Mesodermal cell (in vitro differentiated cells): Measurements from ENCODE around the gene PRR15L.

Experiments used
- H3K27ac ChIP-seq: 2 replicates; pipeline ENCODE4 v1.7.0; 2013; ENCODE audit warnings: mild to moderate bottlenecking, low read depth, low read length, moderate library complexity; ENCODE audit not compliant: severe bottlenecking
- H3K36me3 ChIP-seq: 2 replicates; pipeline ENCODE4 v1.7.1; 2013; ENCODE audit warnings: mild to moderate bottlenecking, low read length, moderate library complexity; ENCODE audit not compliant: control insufficient read depth, insufficient read depth
- H3K4me1 ChIP-seq: one replicate; pipeline ENCODE4 v1.7.1; 2013; ENCODE audit warnings: mild to moderate bottlenecking, low read length; ENCODE audit not compliant: insufficient read depth, control insufficient read depth, poor library complexity, severe bottlenecking
- H3K4me3 ChIP-seq: 2 replicates; pipeline ENCODE4 v1.7.0; 2013; ENCODE audit warnings: low read length, control low read depth, mild to moderate bottlenecking; ENCODE audit not compliant: insufficient read depth, poor library complexity, severe bottlenecking; ENCODE audit errors: extremely low read depth
- H3K9me3 ChIP-seq: 2 replicates; pipeline ENCODE4 v1.7.1; 2013; ENCODE audit warnings: mild to moderate bottlenecking, low read length, moderate library complexity; ENCODE audit not compliant: control insufficient read depth
- WGBS, 2 experiments: methylation state at CpG; one replicate each; pipeline ENCODE4 v1.1.5; 2013; ENCODE audit warnings: missing lambda C conversion rate in 2 of 2; ENCODE audit not compliant: insufficient coverage in 2 of 2; 5-methylcytosine and 5-hydroxymethylcytosine counted together

PRR15L gene

DNA sequence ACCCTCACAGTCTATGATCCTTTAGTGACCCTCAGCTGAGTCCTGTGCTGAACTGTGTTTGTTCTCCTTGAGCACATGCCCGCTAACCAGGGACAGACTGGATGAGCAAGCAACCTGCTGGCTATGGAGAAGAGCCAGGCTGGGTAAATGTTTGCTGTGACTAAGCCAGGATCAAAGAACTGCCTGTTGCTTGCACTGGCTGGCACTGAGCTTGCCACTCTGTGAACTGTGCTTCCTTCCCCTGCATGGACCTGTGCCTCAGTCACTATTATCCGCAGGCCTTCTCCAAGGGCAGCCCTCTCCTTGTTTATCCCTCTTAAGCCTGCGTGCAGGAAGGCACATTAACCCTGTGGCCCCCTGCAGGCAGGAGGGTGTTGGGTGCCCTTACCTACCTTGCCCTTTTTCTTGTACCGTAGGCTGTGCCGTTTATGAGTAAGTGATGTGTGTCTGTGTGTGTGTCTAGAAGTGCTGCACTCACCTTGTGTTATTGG is 8.9 kb downstream of the PRR15L start:
- Histone ChIP-seq H3K36me3 (no peaks in the 10 kb centered on the region), H3K9me3 (no peaks in the 10 kb centered on the region), H3K27ac (no peak overlapping the region)

DNA sequence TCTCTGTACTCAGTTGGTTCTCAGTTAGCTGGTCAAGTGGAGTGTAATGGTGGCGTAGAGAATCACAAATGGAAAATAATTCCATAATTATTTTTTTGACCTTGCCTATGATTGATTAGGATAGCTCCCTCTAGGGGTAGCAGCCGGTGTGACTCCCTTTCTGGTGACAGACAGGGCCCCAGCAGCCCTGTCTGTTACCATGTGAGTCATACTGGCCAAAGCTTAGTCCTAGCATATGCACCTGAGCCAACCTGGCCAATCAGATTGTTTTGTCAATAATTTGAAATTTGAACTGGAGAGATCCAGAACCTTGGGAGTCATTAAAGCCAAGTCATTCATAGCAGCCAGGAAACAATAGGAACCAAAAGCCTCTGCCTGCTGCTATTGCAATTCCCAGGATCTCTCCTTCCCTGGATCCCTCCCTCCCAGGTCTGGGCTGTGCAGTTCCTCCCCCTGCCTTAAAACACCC is 10.7 kb downstream of the PRR15L start:
- Histone ChIP-seq H3K36me3 (no peaks in the 10 kb centered on the region), H3K4me3 (no peak overlapping the region), H3K9me3 (no peaks in the 10 kb centered on the region), H3K27ac (no peak overlapping the region), H3K4me1 (peaks cover 8% of the 10 kb centered on the region)
- WGBS, 2 experiments = 0% methylated on average over 1 of the region's 2 CpGs

More for the DNA sequence above, 8.9 kb downstream of the PRR15L start:
- no peak overlapping the region for H3K4me3 ChIP-seq
- peaks cover 4% of the 10 kb centered on the region for H3K4me1 ChIP-seq
- 90 to 93% methylated on average over 2 to 5 of the region's 5 CpGs for WGBS, 2 experiments

DNA sequence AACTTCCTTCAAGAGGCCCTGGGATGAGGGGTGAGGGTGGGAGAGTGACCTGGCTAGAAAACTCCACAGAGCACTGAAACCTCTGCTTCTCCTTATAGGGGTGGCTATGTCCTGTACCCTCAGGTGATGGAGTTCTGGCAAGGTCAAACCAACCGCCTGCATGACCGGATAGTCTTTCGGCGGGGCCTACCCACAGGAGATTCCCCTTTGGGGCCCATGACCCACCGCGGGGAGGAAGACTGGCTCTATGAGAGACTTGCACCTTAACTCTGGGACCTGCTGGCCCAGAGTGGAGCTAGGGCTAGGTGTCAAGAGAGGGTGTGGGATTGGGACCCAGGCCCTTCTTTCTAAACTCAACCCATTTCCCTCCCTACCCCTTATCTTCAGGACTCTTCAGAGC is 11.2 kb downstream of the PRR15L start:
- WGBS, 2 experiments = 100% methylated on average over 1 to 4 of the region's 6 CpGs

DNA sequence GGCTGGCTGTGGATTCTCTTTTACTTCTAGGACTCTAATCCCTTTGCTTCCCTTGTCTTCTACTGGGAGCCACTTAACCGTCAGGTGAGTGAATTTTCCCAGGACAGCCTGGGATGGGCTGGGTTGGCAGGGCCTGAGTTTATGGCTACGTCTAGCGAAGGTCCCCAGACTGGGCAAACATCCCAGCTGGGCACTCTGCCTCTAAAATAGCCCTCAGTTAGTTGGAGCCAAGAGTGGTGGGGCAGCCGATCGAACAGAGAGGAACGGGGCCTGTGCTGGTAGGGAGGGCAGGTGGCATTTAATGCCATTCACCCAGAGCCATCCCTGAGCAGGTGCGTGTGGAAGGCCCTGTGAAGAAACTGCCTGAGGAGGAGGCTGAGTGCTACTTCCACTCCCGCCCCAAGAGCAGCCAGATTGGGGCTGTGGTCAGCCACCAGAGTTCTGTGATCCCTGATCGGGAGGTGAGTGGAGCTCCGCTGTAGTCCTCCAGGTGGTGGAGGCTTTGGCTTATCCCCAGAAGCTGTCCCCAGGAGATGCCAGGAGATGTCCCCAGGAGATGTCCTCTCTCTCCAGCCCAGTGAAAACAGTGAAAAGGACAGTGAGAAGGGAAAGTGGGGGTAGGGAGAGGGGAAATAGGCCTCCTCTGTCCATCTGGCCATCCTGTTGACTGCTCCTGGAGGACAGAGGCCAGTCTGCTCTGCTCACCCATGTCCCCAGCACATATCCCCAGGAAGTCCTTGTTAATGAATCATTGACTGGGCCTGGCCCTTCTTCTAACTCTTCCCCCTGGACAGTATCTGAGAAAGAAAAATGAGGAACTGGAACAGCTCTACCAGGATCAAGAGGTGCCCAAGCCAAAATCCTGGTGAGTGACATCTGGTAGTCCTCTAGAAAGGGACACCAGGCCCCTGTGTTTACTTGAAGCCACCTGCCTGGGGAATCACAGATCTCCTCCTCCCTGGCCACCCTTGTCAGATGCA is 11.9 kb downstream of the PRR15L start:
- Histone ChIP-seq H3K9me3 (no peaks in the 10 kb centered on the region), H3K36me3 (no peaks in the 10 kb centered on the region), H3K27ac (no peak overlapping the region), H3K4me3 (no peak overlapping the region), H3K4me1 (peaks cover 11% of the 10 kb centered on the region)
- WGBS, 2 experiments = 90 to 93% methylated on average over 8 to 10 of the region's 10 CpGs

More for the DNA sequence above, 11.2 kb downstream of the PRR15L start:
- Histone ChIP-seq H3K27ac (no peak overlapping the region), H3K36me3 (no peaks in the 10 kb centered on the region), H3K9me3 (no peaks in the 10 kb centered on the region), H3K4me1 (peaks cover 11% of the 10 kb centered on the region), H3K4me3 (no peak overlapping the region)

GRCh38 chr17:47945080-47945479 is 12.6 kb downstream of the PRR15L start:
- no peaks in the 10 kb centered on the region for H3K9me3 ChIP-seq
- H3K36me3 ChIP-seq = no peaks in the 10 kb centered on the region
- H3K27ac ChIP-seq = no peak overlapping the region
- no peak overlapping the region for H3K4me3 ChIP-seq
- H3K4me1 ChIP-seq = peaks cover 11% of the 10 kb centered on the region
- 84 to 92% methylated on average over 8 of the region's 8 CpGs for WGBS, 2 experiments

DNA sequence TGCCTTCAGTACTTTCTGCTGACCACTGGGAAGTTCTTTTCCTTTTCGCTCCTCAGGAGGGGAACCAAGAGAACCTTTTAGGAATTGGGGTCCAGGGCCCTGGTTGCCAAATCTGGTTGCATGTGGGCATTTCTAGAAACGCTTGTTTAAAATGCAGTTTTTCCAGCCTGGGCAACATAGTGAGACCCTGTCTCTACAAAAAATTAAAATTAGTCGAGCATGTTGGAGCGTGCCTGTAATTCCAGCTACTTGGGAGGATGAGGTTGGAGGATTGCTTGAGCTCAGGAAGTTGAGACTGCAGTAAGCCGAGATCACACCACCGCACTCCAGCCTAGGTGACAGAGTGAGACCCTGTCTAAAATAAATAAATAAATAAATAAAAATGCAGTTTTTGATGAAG is 15.1 kb downstream of the PRR15L start:
- Histone ChIP-seq H3K27ac (no peak overlapping the region), H3K36me3 (no peaks in the 10 kb centered on the region), H3K4me1 (peaks cover 7% of the 10 kb centered on the region), H3K4me3 (no peak overlapping the region), H3K9me3 (no peaks in the 10 kb centered on the region)
- 93 to 97% methylated on average over 3 of the region's 6 CpGs for WGBS, 2 experiments

GRCh38 chr17:47942096-47942510 is 15.6 kb downstream of the PRR15L start:
- Histone ChIP-seq H3K4me1 (peaks cover 7% of the 10 kb centered on the region), H3K27ac (no peak overlapping the region), H3K4me3 (peak overlapping the region; percentile 60), H3K36me3 (no peaks in the 10 kb centered on the region), H3K9me3 (no peaks in the 10 kb centered on the region)
- WGBS, 2 experiments = 51 to 57% methylated on average over 3 of the region's 5 CpGs

DNA sequence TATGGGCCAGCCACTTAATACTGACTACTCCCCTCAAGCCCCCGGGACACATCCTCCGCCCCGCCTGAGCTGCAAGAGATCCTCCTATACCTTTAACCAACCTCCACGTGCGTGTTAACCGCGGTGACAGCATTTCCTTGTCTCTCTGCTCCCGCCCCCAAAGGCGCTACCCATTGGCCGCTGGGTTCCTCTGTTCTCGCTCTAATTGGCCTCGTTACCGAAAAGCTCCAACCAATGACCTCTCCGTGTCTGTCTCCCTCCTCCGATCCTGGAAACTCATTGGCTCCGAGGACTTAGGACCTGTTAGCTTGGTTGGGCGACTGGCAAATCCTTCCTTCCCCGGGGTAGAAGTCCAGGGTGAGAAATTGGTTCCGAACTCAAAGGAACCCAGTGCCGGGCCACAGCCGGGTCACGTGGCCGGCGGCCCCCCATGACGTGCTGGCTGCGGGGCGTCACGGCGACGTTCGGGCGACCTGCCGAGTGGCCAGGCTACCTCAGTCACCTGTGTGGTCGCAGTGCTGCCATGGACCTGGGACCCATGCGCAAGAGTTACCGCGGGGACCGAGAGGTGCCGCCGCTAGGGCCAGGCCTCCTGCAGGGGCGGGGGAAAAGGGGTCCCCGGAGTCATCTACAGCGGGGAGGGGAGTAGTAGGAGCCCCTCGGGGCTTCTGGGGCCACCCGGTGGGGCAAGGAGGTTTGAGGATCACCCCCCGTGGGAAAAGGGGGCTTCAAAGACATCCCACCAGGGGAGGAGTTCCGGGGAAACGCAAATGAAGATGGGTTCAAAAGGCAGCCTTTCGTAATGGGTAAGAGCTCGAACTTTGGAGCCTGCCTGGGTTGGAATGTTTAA is 16.2 kb downstream of the PRR15L start, which contains the start of gene PNPO:
PNPO (plus strand) TSS at position 326 of the 850 bp plus-strand sequence; CDS start at position 431, 105 bp downstream.
- 7 to 15% methylated on average over 37 to 43 of the region's 50 CpGs for WGBS, 2 experiments
- Histone ChIP-seq H3K36me3 (no peaks in the 10 kb centered on the region), H3K27ac (no peak within 1 kb of the TSS), H3K4me1 (peaks cover 7% of the 10 kb centered on the region), H3K9me3 (no peaks in the 10 kb centered on the region), H3K4me3 (peak within 1 kb of the TSS; percentile 60)

- Histone ChIP-seq H3K27ac (no peak overlapping the region), H3K9me3 (no peaks in the 10 kb centered on the region), H3K4me1 (peaks cover 7% of the 10 kb centered on the region), H3K36me3 (no peaks in the 10 kb centered on the region), H3K4me3 (no peak overlapping the region)
- 89 to 97% methylated on average over 3 to 4 of the region's 5 CpGs for WGBS, 2 experiments
Observed at GRCh38 chr17:47937941-47938340, 19.7 kb downstream of the PRR15L start.

DNA sequence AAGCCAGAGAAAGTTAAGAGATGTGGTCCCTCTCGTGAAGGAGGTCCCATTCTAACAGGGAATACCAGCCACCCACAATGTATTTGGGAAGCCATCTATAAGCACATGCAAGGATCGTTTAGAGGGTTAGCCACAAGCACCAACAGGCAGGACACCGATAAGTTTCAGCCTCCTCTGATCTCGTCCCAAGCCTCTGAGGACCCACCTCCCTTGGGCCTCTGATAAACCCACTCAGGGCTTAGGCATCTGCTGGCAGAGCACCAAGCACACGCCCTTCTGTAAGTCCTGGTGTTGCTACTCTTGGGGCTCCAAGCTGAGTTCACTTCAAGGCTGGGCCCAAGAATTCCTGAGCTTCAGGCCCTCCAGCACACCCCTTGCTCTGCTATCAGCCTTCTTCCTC is 21.7 kb downstream of the PRR15L start:
- H3K27ac ChIP-seq = no peak overlapping the region
- no peaks in the 10 kb centered on the region for H3K9me3 ChIP-seq
- 84 to 93% methylated on average over 4 to 5 of the region's 5 CpGs for WGBS, 2 experiments
- no peak overlapping the region for H3K4me3 ChIP-seq
- no peaks in the 10 kb centered on the region for H3K4me1 ChIP-seq
- no peaks in the 10 kb centered on the region for H3K36me3 ChIP-seq
